Cardiac fibroblast (primary cell): Measurements from ENCODE around the gene DPP6.

Source experiments
- DNase-seq, 2 donors: peaks; one replicate each; pipeline versions ENCODE4 v3.0.0 to v3.0.0-alpha.2; 2010; ENCODE audit warnings: low read depth in 2 of 2
- H3K4me3 ChIP-seq, 2 donors: replicated peaks in 1 of 2; 1 replicate in 1 of 2; 2 replicates in 1 of 2; pipeline ENCODE4 v1.5.1; 2011; ENCODE audit warnings: low read depth in 2 of 2, low read length in 2 of 2, mild to moderate bottlenecking in 2 of 2, moderate library complexity in 1 of 2
- TF ChIP-seq, protein P1 (sequence below): IDR thresholded peaks from one replicate; pipeline ENCODE4 v1.5.1; 2011; ENCODE audit warnings: low read depth, mild to moderate bottlenecking, low read length, inconsistent platforms

DPP6 gene

DNA sequence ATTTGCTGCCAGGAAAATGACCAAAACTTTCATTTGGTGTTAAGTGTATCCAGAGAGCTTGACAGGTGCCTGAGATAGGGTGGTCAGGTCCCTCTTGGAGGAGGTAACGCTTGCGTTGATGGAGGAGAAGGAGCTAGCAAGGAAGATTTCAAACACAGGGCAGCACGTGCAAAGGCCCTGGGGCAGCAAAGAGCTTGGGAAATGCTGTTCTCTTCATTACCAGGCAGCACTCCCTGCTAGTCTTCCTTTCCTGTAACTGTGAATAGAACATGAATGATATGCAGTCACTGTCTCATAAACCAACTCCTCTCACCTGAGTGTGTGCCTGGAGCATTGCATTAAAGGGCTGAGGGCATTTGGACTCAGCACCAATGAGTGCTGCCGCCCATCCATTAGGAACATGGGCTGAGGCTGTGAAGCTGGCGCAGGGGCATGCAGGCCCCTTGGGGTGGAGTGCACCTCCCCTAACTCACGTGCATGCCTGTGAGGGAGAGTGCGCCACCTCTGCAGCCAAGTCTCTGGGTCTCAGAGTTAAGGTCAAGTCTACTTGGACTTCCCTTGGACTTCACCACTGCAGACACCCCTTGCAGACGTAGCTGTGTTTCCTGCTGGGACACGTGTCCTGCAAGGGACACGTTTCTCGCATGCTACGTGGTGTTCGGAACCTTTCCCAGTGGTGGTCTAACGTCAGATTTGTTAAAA is 813.9 kb downstream of the DPP6 start:
- no peak for DNase-seq
- H3K4me3 ChIP-seq: no peak overlapping the region
- TF ChIP-seq, protein P1, sequence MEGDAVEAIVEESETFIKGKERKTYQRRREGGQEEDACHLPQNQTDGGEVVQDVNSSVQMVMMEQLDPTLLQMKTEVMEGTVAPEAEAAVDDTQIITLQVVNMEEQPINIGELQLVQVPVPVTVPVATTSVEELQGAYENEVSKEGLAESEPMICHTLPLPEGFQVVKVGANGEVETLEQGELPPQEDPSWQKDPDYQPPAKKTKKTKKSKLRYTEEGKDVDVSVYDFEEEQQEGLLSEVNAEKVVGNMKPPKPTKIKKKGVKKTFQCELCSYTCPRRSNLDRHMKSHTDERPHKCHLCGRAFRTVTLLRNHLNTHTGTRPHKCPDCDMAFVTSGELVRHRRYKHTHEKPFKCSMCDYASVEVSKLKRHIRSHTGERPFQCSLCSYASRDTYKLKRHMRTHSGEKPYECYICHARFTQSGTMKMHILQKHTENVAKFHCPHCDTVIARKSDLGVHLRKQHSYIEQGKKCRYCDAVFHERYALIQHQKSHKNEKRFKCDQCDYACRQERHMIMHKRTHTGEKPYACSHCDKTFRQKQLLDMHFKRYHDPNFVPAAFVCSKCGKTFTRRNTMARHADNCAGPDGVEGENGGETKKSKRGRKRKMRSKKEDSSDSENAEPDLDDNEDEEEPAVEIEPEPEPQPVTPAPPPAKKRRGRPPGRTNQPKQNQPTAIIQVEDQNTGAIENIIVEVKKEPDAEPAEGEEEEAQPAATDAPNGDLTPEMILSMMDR: no peak

DNA sequence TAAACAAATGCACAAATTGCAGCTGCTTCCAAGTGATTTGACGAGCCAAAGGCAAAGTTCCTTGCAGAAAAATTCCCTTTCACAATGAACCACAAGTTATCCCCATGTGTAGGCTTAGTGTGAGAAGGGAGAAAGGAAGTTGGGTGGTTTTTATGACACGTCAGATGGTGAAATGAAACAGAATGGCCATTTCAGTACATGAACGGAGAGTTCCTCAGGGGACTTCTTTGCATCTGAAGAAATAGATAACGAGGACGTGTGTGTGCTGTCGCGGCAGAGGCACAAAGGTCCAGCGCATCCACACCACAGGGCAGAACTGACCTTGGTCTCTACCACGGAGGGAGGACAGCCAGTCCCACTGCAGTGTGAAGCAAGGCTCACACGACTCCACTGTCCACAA is 814.9 kb downstream of the DPP6 start:
- TF ChIP-seq, protein P1: no peak
- DNase-seq: no peak
- no peak overlapping the region for H3K4me3 ChIP-seq

- no peak overlapping the region for H3K4me3 ChIP-seq
- no peak for DNase-seq
- TF ChIP-seq, protein P1: no peak
Observed at GRCh38 chr7:154868921-154869320, 816.7 kb downstream of the DPP6 start.

DNA sequence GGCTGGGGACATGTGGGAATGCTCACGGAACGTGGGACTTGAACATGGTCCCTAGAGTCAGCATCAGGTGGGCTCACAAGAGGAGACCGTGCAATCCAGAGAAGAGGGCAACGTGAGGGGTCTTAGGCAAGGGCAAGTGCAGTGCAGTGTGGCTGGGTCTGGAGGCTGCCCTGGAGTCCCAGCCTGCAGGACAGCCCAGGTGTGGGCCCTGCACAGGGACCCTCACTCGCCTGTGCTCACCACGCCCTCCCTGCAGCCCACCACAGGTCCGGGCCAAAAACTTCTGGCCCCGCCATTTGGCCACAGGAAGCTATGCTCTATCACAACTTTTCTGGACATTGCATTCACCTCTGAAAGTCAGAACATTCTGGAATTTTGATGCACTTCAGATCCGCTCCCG is 817.2 kb downstream of the DPP6 start:
- H3K4me3 ChIP-seq: no peak overlapping the region
- TF ChIP-seq, protein P1: no peak
- no peak for DNase-seq

DNA sequence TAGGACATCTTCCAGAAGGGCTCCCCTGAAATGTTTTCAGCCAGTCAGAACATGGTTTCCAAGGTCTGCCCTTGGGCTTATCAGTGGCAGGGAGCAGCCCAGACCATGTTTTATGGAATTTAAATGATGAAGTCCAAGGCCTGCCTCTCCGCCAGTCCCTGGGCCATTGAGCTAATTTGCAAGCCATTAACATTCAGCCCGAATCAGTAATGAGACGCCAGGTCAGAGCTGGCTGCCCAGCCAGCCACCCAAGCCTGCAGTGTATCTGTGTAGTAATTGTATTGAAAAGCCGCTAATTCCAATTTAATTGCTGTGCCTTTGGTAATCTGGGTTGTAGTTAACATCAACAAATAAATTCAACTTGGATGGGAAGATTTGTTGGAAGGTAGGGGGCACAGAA is 819.3 kb downstream of the DPP6 start:
- DNase-seq: no peak
- TF ChIP-seq, protein P1: no peak
- H3K4me3 ChIP-seq: no peak overlapping the region

- TF ChIP-seq, protein P1: no peak
- H3K4me3 ChIP-seq: no peak overlapping the region
- no peak for DNase-seq
Observed at GRCh38 chr7:154871928-154872750, 819.9 kb downstream of the DPP6 start.
